GM21723 (cell line): ENCODE data around the gene ZBTB44.
A peak's percentile ranks its signal among the peaks of the same experiment; 100 is the strongest.
"Not testable (repeated sequence)": the region's sequence is repeated elsewhere in the genome, so short reads cannot be mapped to it uniquely, and the experiment has no call there.

Experiments used
- ATAC-seq: cut with Tn5 transposase; IDR thresholded peaks from one replicate; pipeline ENCODE4 v1.9.1; 2021; ENCODE audit warnings: mild to moderate bottlenecking, moderate library complexity; ENCODE audit not compliant: unreplicated experiment

Gene ZBTB44

GRCh38 chr11:130251763-130252162 is 63.0 kb downstream of the ZBTB44 start:
- ATAC-seq, result not testable (repeated sequence)

- ATAC-seq, result not testable (repeated sequence)
Observed at GRCh38 chr11:130249929-130250328, 64.8 kb downstream of the ZBTB44 start.

- no peak for ATAC-seq
Observed at GRCh38 chr11:130249371-130249770, 65.3 kb downstream of the ZBTB44 start.

- no peak for ATAC-seq
Observed at GRCh38 chr11:130247319-130247718, 67.4 kb downstream of the ZBTB44 start.

- ATAC-seq, result no peak
Observed at GRCh38 chr11:130246738-130247137, 68.0 kb downstream of the ZBTB44 start.

- ATAC-seq, result no peak
Observed at GRCh38 chr11:130246270-130246669, 68.4 kb downstream of the ZBTB44 start.

GRCh38 chr11:130245375-130245774 is 69.3 kb downstream of the ZBTB44 start:
- ATAC-seq, result not testable (repeated sequence)

GRCh38 chr11:130244848-130245247 is 69.9 kb downstream of the ZBTB44 start:
- no peak for ATAC-seq

GRCh38 chr11:130243816-130244215 is 70.9 kb downstream of the ZBTB44 start:
- peak; percentile 89 for ATAC-seq

- no peak for ATAC-seq
Observed at GRCh38 chr11:130241713-130242112, 73.0 kb downstream of the ZBTB44 start.

- ATAC-seq, result no peak
Observed at GRCh38 chr11:130237282-130238006, 77.3 kb downstream of the ZBTB44 start.

- ATAC-seq, result no peak
Observed at GRCh38 chr11:130234315-130234714, 80.4 kb downstream of the ZBTB44 start.

- ATAC-seq, result not testable (repeated sequence)
Observed at GRCh38 chr11:130233888-130234287, 80.8 kb downstream of the ZBTB44 start.

GRCh38 chr11:130233486-130233885 is 81.2 kb downstream of the ZBTB44 start:
- not testable (repeated sequence) for ATAC-seq

GRCh38 chr11:130227373-130227772 is 87.3 kb downstream of the ZBTB44 start:
- no peak for ATAC-seq

- no peak for ATAC-seq
Observed at GRCh38 chr11:130223291-130223971, 91.3 kb downstream of the ZBTB44 start.

- no peak for ATAC-seq
Observed at GRCh38 chr11:130220311-130221035, 94.2 kb downstream of the ZBTB44 start.

- no peak for ATAC-seq
Observed at GRCh38 chr11:130219148-130219547, 95.6 kb downstream of the ZBTB44 start.

GRCh38 chr11:130218501-130219070 is 96.1 kb downstream of the ZBTB44 start:
- ATAC-seq, result no peak

GRCh38 chr11:130217133-130218031 is 97.3 kb downstream of the ZBTB44 start:
- ATAC-seq, result no peak
